ENCODE data around the gene MAGI2.

Gene MAGI2

DNA sequence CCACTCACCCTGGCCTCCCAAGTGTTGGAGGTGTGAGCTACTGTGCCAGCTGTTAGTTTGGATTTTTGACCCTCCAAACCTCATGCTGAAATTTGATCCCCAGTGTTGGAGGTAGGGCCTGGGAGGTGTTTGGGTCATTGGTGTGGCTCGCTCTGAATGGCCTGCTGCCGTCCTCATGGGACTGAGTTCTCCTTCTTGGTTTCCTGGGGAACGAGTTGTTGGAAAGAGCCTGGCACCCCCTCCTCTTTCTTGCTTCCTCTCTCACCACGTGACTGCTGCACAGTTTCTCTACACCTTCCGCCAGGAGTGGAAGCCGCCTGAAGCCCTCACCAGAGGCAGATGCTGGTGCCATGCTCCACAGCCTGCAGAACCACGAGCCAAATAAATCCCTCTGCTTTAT is 1401.4 kb downstream of the MAGI2 start:
- no peak for DNase-seq

DNA sequence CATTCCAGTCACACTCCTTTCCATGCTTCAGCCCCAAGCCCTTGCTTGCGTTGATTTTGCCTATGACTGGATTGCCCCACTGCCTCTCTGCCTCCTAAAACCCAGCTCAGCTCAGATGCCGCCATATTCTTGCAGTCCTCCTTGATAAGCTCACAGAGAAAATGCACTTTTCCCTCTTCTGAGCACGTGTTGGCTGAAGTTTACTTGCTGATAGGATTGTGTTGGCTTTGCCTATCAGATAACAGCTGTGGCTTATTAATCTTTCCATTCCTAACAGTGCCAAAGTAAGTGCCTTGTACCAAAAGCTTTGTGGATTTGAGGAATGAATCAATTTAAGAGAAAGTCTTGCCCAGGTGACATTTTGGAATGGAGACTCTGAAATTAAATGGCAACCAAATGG is 1405.7 kb downstream of the MAGI2 start:
- DNase-seq = no peak

DNA sequence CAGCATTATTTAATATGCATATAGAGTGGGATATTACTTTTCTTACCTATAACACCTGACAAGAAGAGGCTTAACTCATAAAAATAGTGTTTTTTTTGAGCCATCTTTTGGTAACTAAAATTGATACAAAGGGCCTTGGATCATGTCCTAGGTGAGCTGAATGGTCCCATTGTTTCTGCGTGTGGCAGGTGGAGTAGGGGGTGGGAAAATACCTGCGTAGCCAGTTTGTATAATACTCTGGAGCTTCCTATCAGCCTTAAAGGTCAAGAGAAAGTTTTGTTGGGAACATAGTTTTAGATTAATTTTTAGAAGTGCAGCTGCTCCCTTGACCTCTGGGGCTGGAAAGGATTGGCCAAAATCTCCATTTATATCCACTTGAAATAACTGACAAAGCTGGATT is 1410.3 kb downstream of the MAGI2 start:
- DNase-seq = no peak

DNA sequence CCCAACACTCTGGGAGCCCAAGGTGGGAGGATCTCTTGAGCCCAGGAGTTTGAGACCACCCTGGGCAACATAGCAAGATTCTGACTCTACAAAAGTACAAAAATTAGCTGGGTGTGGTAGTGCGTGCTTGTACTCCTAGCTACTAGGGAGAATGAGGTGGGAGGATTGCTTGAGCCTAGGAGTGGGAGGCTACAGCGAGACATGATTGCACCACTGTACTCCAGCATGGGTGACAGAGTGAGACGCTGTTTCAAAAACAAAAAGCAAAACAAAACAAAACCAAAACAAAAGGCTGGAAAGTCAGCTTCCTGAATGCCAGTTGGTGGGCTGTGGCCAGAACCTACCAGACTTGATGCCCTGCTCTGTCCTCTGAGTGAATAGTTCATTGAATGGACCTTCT is 1412.0 kb downstream of the MAGI2 start:
- no peak for DNase-seq

DNA sequence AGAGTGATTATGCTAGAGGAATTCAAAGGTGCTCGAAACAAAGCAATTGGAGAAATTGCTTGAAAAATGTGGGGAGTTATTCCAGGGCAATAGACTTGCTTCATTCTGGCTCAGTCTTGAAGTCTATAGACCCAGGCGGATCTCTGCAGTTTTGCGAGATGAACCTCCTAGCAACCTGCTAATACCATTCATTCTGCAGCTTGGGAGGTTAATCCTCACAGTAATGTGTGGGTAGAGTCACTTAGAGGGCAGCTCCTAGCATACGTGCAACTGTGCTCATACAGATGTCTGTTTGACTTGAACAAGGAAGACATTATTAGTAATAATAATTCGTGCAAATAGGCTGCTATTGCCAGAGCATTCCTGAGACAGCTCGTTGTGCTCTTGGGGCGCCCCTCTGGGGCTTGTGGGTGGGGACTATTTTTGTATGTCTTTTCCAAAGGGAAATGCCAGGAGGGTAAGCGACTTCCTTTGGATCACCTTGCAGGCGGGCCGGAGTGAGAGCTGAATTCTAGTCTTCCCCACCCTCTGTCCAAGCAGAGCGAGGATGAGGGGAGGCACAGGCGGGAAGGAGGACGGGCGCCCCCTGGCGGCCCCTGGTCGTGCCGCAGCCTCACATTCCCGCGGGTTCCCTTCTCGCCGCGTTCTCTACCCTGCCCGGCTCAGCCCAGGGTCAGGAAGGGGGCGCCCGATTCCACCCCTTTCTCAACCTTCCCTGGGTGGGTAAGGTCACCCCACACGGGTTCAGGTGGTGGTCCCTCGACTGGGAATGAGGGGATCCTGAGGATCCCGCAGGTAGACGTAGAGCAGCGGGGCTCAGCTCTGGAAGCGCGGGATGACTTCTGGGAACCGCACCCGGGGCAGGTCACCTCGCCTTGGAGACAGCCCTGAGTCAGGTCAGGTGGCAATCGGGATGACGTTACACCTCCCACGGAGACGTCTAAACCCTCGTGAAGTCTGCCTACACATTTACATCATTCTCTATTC is 1413.4 kb downstream of the MAGI2 start:
- peak; percentile 20 for DNase-seq

DNA sequence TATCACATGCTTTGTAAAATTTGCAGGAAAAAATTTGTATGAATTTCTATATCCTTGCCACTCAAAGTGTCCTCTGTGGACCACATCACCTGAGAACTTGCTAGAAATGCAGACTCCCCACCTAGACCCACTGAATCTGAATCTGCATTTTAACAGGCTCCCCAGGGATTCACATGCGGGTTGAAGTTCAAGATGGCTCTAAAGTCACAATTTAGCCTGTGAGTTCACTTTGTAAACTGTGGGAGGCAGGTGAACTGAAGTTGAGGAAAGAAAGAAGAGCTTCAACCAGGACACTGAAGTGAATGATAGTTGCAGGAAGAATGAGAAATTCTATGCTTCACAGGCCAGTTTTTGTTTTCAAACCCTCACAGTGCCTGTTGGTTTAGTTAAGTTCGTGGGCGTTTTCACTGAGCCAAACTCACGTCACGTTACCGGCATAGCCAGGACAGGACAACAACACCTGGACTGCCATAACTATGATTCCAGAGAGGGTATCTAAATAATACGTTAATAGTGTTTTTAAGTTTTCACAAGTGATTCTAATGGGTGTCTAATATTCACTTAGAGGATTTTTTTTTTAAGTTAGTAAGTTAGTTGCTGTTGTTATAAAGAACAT is 1414.9 kb downstream of the MAGI2 start:
- DNase-seq = no peak

DNA sequence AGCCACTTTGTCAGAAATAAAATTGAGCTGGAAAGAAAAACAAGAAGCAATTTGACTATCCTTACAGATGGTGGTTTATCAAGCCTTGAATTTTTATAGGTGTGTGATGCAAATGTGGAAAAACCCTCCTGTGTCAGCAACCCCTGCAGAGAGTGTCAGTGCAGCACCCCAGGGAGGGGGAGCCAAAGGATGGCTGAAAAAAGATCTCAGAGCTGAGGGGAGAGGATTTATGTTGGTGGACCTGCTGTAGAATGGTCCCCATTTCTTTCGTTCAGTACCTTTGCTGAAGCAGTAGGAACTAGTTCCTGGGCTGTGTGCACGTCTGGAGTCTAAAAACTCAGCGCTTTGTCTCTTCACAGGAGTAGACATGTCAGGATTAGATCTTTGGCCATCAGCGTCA is 1415.9 kb downstream of the MAGI2 start:
- no peak for DNase-seq

DNA sequence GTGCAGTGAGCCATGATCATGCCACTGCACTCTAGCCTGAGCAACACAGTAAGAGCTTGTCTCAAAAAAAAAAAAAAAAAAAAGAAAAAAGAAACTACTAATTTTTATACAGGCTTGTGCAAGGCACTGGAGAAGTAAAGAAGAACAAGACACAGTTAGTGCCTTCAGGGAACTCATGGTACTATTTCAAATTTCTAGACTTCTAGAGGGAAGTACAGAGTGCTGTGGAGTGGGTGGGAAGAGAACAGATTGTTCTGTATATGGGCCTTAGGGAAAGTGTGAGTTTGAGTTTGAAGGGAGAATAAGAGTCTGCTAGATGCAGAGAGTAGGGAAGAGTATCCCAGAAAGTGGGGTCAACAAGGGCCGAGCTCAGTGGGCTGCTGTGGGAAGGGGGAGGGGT is 1420.1 kb downstream of the MAGI2 start:
- DNase-seq = no peak

DNA sequence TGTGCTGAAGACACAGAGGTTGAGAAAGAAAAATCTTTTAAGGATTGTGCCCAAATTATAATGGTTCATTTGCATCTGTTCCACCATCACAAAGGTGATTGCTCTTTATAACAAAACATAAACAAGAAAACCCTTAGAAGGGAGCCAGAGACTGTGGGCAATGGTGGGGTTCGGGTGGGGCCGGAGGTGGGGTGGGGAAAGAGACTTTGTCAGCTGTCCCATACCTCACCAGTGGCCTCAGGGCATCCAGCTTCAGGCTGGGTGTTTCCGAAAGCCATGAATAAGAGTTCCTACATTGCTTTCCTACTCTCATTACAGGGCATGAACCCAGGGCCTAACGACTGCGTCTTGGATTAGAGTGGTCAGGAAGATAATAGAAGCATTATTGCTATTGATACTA is 1427.0 kb downstream of the MAGI2 start:
- no peak for DNase-seq

DNA sequence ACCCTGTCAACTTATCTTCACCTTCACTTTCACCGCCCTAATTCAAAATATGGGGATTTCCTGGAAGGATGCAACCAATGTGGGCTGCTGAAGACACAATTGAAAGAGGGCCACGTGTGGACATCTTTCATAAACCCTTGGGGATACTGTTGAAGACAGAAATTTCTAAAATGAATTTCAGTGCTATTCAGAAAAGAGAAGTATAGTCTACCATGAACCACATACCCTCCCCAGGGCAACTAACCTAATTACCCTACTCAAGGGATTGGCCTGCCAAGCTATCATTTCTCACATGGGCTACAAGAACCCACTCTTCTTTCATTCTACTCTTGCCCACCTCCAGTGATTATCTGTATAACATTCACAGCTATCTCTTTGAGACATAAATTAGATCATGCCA is 1428.9 kb downstream of the MAGI2 start:
- DNase-seq = no peak

DNA sequence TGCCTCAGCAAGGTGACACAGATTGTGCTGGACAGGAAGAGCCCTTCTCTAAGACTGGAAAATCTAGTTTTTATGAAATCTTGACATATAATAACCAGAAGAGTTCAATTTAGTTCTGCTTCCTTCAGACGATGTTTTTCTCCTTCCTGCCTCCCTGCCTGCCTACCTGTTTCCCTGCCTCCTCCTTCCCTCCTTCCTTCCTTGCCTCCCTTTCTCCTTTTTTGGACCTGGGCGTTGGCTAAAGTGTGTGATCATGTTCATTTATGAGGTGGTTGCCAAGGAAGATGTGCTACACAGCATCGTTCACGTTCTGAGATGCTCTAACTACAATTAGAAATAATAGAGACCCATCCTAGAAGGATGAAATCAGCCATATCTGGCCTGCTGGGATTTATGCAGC is 1430.3 kb downstream of the MAGI2 start:
- DNase-seq = no peak

DNA sequence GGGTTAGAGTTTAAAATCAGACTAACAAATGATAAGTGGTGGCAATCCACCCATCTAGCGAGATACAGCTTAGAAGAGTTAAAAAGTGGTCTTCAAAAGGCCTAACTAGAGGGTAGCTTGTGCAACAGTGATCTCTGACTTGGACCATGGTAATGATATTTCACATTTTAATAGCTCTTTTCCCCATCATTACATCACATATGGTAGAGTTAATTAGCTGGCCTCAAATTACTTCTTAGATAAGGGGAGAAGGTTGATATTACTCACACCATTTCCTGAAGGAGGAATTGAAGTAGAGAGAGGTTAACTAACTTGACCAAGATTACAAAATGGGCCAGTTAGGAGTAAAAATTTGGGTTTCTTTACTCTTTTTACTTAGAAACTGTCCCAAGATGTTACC is 1431.3 kb downstream of the MAGI2 start:
- DNase-seq = no peak

DNA sequence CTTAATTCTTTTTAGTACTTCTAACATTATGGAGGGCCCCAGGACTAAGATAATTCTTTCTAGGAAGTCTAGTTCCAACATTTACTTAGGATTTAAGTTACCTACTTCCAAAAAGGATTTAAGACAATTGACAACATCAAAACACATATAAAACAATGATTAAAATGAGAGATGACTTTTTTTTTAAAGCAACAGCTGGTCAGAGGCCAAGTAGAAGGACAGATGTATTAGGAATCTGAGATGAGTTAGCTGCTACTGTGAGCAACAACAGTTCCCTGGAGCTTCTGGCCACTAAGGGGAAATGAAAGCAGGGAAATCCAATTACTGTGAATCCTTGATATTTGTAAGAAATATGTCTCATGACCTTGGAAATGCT is 1432.6 kb downstream of the MAGI2 start:
- DNase-seq = no peak

DNA sequence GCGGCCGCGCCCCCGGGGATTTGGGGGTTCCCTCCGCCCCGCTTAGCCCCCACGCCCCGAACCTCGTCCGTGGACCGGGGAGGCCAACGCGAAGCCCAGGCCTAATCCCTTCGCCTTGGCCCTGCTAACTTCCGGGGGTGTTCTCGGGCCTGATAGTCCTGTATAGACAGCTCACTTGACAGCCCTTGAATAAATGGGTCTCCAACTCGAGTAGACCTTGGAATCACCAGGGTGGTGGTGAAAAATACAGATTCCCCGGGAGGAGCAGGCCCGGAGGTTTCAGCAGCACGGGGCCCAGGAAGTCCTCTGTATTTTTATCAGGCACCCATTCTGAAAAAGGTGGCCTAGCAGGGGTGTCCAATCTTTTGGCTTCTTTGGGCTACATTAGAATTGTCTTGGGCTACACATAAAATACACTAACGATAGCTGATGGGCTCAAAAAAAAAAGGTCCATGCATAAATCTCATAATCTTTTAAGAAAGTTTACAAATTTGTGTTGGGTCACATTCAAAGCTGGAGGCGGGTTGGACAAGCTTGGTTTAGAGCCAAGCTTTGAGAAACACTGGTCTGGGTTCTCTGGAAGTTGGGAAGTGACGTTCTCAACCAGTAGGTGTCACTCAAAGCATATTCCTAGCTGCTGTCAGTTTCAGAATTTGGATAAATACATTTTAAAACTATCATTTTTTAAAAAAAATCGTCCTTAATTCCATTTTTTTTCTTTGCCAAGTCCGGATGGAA is 1433.2 kb downstream of the MAGI2 start:
- DNase-seq = peak; percentile 91

DNA sequence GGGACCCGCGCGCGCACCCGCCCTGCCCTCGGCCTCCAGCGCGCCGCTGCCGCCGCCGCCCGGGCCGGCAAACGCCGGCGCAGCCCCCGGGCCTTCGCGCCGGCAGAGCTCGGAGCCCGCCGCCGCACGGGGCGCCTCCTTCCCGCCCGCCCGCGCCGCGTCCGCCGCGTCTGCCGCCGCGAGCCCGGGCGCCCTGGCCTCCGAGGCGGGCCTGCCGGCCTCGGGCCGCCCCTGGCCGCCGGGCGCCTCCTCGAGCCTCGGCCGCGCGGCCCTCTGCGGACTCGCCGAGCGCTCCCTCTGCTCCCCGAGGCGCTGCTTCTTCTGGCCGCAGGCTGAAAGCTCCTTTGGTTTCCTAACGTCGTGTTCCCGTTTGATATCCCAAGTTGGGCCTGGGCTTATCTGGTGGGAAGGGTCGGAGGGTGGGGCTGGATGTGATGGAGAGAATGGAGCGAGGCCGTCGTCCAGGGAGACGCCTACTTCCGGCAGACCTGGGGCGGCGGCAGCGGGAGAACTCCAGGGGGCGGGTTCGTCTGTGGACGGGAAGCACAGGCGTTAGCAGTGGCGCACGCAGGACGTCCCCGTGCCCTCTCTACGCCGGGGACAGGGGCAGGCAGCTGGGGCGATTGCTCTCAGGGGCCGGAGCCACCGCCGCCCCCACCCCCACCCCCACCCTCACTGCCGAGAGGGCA is 1433.9 kb downstream of the MAGI2 start:
- peak; percentile 96 for DNase-seq

DNA sequence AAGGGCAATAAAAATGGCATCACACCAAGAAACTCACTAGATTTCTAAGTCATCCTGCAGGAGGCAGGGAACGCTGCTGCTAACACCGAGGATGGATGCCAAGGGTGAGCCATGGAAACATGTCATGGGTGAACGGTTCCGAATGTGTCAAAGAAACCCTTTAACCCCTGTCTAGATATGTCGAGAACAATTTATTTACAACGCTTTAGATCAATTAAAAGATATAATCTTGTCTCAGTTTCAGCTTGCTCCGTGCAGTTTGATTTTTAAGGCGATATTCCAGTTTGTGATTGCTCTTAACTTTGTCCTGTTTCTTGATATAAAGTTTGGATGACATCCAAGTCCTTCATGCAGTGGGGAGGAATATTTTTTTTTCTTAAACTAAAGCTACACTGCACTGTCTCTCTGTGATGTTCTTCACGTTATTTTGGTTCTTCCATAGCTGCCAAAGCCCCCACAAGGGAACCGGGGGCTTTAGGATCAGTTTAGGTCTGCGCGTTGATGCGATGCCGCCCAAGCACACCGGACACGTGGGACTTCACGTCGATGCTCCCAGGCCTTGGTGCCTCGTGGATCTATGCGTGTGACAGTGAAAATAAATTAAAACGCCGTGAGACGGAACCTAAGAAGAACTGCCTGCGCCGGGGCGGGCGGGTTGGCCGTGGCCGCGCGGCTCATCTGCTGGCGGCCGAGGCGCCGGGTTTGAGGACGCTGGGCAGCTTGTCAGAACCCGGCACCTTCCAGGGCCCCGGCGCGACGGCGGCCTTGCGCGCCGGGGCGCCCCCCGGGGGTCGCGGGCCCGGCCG is 1434.6 kb downstream of the MAGI2 start:
- DNase-seq = peak; percentile 84

DNA sequence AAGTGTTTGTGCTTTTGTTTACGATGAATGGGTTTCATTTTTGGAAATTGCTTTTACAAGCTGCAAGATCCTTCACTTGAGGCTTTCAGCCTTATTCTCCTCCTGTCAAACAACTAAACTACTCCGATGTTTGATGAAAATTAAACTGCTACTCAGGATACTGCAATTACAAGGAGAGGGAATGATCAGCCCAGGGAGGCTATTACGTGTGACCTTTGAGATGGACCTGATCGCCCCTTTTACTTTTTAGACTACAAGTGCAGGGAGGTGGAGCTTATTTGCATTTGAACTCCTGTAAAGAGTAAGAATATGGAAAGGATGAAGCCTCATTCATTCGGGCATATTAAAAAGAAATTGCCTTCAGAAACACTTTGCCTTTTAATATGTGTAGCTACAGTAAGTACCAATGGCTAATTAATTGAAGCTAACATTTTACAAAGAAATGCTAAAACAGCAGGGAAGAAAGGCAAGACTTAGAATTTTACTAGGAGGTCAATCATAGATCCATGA is 1435.8 kb downstream of the MAGI2 start:
- DNase-seq = peak; percentile 23

DNA sequence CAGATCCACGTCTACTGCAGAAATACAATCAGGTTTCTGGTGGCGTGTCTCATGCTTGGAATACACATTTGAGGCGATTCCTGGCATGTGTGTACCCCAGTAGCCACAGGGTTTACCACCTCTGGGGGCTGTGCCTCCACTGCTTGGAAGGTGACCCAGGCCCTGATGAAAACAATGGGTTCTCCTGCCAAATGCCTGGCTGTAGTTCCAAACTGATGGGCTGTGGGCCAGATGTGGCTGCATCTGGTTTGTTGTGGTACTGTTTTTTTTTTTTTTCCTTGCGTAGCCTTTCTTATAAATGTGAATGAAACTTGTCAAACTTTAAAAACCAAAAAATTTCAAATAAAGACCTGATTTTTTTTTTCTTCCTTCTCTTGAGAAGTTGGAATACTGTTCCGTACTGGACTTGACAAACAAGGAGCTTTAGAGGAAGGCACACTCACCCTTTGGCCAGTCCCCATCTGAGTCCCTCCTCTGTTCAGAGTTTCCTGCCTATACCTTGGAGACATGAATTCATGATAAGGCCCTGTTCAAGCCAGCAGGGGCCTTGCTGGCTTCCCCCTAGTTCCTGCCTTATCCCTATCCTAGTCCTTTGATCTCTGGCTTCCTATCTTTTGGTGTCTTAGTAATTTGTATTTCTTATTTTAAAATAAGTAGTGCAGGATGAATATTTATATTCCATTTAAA is 1437.8 kb downstream of the MAGI2 start:
- no peak for DNase-seq

DNA sequence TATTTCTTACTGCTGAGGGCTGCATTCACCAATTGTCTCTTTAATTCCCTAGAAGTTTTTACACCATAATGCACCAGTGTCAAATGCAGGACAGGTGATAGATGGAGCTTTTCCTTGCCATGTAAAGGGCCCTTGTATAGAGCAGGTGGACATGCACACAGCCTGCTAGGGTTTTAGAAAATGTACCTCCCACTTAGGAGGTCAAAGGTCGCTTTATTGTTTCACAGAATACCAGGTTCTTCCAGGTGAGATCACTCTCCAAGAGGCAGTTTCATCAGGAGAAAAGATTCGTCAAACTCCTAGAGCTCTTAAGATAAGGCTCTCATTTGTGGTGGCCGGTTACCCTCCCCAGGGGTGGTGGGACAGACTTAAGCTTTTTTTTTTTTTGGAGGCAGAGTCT is 1439.1 kb downstream of the MAGI2 start:
- no peak for DNase-seq

DNA sequence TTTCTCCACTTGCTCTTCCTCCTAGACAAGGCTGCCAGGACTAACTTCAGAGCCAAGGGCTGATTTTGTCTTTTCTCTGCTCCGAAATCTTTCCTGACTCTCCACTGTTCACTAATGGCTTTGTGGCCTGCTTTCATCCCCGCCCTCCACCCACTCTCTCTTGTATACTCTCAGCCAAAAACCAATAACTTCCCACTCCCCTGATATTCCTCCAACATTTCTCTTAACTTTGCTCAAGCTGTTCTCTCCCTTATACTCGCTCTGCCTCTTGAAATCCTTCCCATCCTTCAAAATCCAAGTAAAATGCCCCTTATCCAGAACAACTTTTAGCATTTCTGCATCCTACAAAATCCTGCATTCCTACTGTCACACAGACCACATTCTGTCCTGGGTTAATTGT is 1440.1 kb downstream of the MAGI2 start:
- no peak for DNase-seq

DNA sequence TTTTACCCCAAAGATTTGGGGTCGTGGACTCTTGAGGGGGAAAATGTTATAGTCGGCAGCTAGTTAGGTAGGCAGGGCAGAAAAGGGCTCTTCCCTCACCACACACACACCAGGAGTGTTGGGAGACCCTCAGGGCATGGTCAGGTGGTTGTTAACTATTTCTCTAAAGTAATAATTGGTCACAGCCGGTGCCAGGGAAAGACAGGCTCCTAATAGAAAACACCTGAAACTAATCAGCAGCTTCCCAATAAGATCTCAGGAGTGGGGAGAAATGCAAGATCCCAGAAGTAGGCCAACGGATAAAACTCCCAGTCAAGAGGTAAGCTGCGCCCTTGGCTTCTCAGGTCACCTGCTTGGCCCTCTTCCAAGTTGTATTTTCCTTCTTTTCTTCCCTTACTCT is 1441.8 kb downstream of the MAGI2 start:
- DNase-seq = no peak

Measured in eye (tissue), 1 donor.